Cardiac muscle cell (in vitro differentiated cells and primary cell): ENCODE measurements around the gene ERFL. TPM values are rescaled to one million over a fixed set of nuclear protein-coding genes. Genes with fewer than 3 reads are reported as not detected.

Experiments
- DNase-seq, 2 donors: peaks; one replicate each; pipeline versions ENCODE4 v3.0.0 to v3.0.0-alpha.2; 2010 to 2017; ENCODE audit warnings: low read depth in 1 of 2, low spot score in 1 of 2
- H3K27ac ChIP-seq: fragments of 200-600 bp; sonication (generic); 2 replicates; pipeline ENCODE4 v1.5.1; 2016
- H3K27me3 ChIP-seq: fragments of 200-600 bp; sonication (generic); 2 replicates; pipeline ENCODE4 v1.6.0; 2016; ENCODE audit warnings: control low read depth
- H3K36me3 ChIP-seq: fragments of 200-600 bp; sonication (generic); 2 replicates; pipeline ENCODE4 v1.5.1; 2016; ENCODE audit warnings: control low read depth
- H3K4me1 ChIP-seq: fragments of 200-600 bp; sonication (generic); 2 replicates; pipeline ENCODE4 v1.8.1; 2017; ENCODE audit warnings: low read depth, mild to moderate bottlenecking, mixed run types
- H3K4me3 ChIP-seq: fragments of 200-600 bp; sonication (generic); 2 replicates; pipeline ENCODE4 v1.5.1; 2016; ENCODE audit warnings: mild to moderate bottlenecking
- H3K9me3 ChIP-seq: fragments of 200-600 bp; sonication (generic); 2 replicates; pipeline ENCODE4 v1.5.1; 2017; ENCODE audit warnings: low read depth, mild to moderate bottlenecking, control low read depth
- CTCF ChIP-seq: IDR thresholded peaks from 2 replicates; pipeline ENCODE4 v1.5.1; 2012; ENCODE audit warnings: low read depth, mild to moderate bottlenecking, low read length
- polyA plus RNA-seq: library from polyadenylated mRNA; unstranded; fragments of >200 nt; fragmentation: Nextera tagmentation; extraction: Ambion mirVana; gene quantifications from 2 replicates; pipeline ENCODE4 v1.2.1, GENCODE V29; 2016
- total RNA-seq: library from RNA; depleted of rRNA; stranded (reverse); fragments of >200 nt; gene quantifications from 2 replicates; pipeline ENCODE4 v1.2.3, GENCODE V29; 2016

The ERFL gene
- total and polyA plus RNA-seq, 2 experiments from 2014 or later = 0.06 to 1.0 TPM

DNA sequence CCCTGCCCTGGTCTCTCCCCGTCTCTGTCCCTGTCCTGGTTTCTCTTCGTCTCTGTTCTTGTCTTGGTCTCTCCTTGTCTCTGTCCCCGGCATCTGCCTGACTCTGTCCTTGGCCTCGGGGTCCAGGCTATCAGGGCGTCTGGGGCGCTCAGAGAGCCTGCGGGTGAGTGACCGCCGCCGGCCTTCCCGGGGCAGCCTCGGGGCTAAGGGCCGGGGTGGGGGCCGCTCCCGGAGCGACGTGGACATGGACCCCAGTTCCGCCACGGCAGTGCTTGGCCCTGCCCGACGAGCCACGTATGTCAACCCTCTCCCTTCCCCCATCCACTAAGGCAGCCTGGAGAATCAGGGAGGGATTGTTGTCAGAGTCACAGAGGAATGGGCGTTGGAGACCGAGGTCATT, 30.4 kb downstream of the ERFL start:
- no peak for TF ChIP-seq CTCF
- Histone ChIP-seq H3K36me3 (peaks cover 4% of the 10 kb centered on the region), H3K27ac (no peak overlapping the region), H3K4me1 (no peaks in the 10 kb centered on the region), H3K9me3 (no peaks in the 10 kb centered on the region), H3K4me3 (no peak overlapping the region), H3K27me3 (no peaks in the 10 kb centered on the region)
- DNase-seq = no peak

GRCh38 chr19:41897181-41897580, 31.1 kb downstream of the ERFL start:
- Histone ChIP-seq H3K4me3 (no peak overlapping the region), H3K9me3 (no peaks in the 10 kb centered on the region), H3K36me3 (peaks cover 4% of the 10 kb centered on the region), H3K27ac (no peak overlapping the region), H3K4me1 (no peaks in the 10 kb centered on the region), H3K27me3 (no peaks in the 10 kb centered on the region)
- TF ChIP-seq CTCF = no peak
- no peak for DNase-seq

- H3K36me3 ChIP-seq = peaks cover 2% of the 10 kb centered on the region
- no peaks in the 10 kb centered on the region for H3K9me3 ChIP-seq
- TF ChIP-seq CTCF = no peak
- H3K4me1 ChIP-seq = no peaks in the 10 kb centered on the region
- H3K27me3 ChIP-seq = no peaks in the 10 kb centered on the region
- no peak for DNase-seq
- H3K4me3 ChIP-seq = no peak overlapping the region
- no peak overlapping the region for H3K27ac ChIP-seq
Observed at GRCh38 chr19:41896581-41896942, 31.7 kb downstream of the ERFL start.

- H3K27me3 ChIP-seq = no peaks in the 10 kb centered on the region
- no peaks in the 10 kb centered on the region for H3K36me3 ChIP-seq
- no peaks in the 10 kb centered on the region for H3K4me1 ChIP-seq
- H3K9me3 ChIP-seq = no peaks in the 10 kb centered on the region
- no peak overlapping the region for H3K27ac ChIP-seq
- peak; percentile 23 for TF ChIP-seq CTCF
- no peak overlapping the region for H3K4me3 ChIP-seq
- no peak for DNase-seq
Observed at GRCh38 chr19:41895745-41896580, 32.3 kb downstream of the ERFL start.

- no peaks in the 10 kb centered on the region for H3K36me3 ChIP-seq
- no peak for DNase-seq
- H3K9me3 ChIP-seq = no peaks in the 10 kb centered on the region
- no peak for TF ChIP-seq CTCF
- no peaks in the 10 kb centered on the region for H3K4me1 ChIP-seq
- no peak overlapping the region for H3K4me3 ChIP-seq
- H3K27ac ChIP-seq = no peak overlapping the region
- no peaks in the 10 kb centered on the region for H3K27me3 ChIP-seq
Observed at GRCh38 chr19:41894350-41894749, 33.9 kb downstream of the ERFL start.
